Melanocyte of skin (primary cell): ENCODE data around the gene INSL6. TPM values are rescaled to one million over a fixed set of nuclear protein-coding genes. Genes with fewer than 3 reads are reported as not detected.

Source experiments
- small RNA-seq, 2 donors: library from RNA; depleted of rRNA; stranded (forward); fragments of <200 nt; gene quantifications; one replicate each; pipeline ENCODE3, GENCODE V24; 2012
- total RNA-seq, 2 donors: library from RNA; depleted of rRNA; stranded (reverse); fragments of >200 nt; gene quantifications; 2 replicates each; pipeline ENCODE4 v1.2.3, GENCODE V29; 2012

Gene INSL6, protein sequence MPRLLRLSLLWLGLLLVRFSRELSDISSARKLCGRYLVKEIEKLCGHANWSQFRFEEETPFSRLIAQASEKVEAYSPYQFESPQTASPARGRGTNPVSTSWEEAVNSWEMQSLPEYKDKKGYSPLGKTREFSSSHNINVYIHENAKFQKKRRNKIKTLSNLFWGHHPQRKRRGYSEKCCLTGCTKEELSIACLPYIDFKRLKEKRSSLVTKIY
- total RNA-seq: not detected

DNA sequence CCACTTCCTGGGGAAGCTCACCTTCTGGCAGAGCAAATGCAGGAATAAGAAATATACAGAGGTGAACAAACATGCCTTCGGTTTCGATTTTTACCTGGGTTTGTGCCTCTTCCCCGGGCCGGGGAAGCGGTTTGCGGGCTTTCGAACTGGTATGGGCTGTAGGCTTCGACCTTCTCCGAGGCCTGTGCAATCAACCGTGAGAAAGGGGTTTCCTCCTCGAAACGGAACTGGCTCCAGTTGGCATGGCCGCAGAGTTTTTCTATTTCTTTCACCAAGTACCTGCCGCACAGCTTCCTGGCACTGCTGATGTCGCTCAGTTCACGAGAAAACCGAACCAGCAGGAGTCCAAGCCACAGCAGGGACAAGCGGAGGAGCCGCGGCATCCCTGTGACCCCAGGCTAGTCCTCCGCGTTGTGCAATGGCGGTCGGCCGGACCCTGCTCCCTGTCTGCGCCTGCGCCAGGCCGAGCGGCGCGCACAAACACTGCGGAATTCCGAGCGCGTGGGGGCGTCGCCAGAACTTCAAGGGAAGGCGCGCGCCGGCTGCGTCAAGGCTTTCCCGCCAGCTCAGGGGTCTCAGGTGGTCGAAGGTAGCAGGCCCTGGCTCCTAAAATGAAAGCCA lies at the start of gene INSL6:
TSS of gene INSL6 (minus strand) at position 420 of the 621 bp plus-strand sequence. CDS start at position 383, 37 bp downstream.

GRCh38 chr9:5231212-5231611 lies 45.8 kb upstream of the INSL6 start, which contains the start of gene INSL4:
Gene INSL4, plus strand, starts transcription at chr9:5231419. Its CDS starts 105 bp downstream, at chr9:5231524.

Small RNA genes within 50 kb of the gene (small RNA-seq; reads per million reads assigned to genes)
- 0 reads per million in 2 donors for gene AL133547.1

Other genes with a start within 250 kb of the INSL6 start
- gene JAK2, start 200.4 kb downstream of the INSL6 start, total RNA-seq: 1 to 10 TPM; 8.3 to 8.7 TPM
- under 1 TPM in 1 of 2 donors, not detected in 1; 0.34 TPM for gene INSL4, start 45.8 kb upstream of the INSL6 start, total RNA-seq
- under 1 TPM; 0.33 to 0.69 TPM for gene RLN2, start 119.1 kb upstream of the INSL6 start, total RNA-seq
- gene RLN1, start 154.2 kb upstream of the INSL6 start, total RNA-seq: under 1 TPM in 1 of 2 donors, not detected in 1; 0.67 TPM